NCI-H345 treated with DMSO at 0.1 percent for 48 hours (cell line): ENCODE measurements around the gene PIN4.
"Not testable (repeated sequence)": the region's sequence is repeated elsewhere in the genome, so short reads cannot be mapped to it uniquely, and the experiment has no call there.

Experiments
- DNase-seq: peaks from one replicate; lab custom pipeline; 2025; ENCODE audit not compliant: unreplicated experiment; lab: John Stamatoyannopoulos, UW

PIN4 gene

DNA sequence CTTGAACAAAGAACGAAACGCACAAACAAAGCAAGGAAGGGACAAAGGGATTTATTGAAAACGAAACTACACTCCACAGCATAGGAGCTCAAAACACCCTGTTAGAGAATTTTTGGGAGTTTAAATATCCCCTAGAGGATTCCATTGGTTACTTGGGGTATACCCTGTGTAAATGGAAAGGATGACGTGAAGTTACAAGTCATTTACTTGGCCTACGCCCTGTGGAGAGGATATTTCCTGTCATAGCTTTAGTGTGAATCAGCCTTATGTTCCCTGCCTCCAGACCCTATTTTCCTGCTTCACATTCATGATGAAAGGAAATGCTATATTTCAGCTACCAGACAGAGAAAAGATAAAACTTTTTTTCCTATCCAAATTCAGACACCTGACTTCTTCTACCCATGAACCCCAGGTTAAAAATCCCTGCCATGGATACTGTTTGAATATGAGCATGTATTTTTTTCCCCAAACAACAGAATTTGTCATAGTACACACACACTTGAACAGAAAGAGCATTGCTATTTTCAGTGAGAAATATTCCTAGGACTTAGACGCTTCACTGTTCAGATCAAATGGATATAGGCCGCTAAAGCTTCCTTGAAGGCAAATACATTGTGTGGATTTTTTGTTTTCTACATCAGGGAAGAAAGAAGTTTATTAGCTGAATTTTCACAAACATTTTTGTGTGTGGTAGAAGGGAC is 20.4 kb downstream of the PIN4 start:
- DNase-seq, result no peak

DNA sequence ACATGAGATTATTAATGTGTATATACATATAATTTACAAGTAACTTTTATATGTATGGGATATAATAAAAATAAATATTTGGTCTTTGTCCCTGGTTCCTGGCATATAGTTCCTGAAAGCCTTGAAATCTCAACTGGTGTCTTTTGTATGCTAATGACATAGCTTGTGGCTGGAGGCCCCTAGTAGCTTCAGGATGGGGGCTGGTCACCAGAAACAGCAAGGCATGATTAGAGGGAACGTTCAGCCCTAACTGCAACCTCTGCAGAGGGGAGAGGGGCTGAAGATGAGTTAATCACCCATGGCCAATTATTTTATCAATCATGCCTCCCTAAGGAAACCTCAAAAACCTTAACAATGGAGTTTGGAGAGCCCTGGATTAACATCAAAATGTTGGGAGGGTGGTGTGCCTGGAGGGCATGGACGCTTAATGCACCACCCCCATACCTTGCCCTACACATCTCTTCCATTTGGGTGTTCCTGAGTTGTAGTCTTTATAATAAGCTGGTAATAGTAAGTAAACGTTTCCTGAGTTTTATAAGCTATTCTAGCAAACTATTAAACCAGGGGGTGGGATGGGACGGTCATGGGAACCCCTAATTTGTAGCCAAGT is 21.3 kb downstream of the PIN4 start:
- no peak for DNase-seq

DNA sequence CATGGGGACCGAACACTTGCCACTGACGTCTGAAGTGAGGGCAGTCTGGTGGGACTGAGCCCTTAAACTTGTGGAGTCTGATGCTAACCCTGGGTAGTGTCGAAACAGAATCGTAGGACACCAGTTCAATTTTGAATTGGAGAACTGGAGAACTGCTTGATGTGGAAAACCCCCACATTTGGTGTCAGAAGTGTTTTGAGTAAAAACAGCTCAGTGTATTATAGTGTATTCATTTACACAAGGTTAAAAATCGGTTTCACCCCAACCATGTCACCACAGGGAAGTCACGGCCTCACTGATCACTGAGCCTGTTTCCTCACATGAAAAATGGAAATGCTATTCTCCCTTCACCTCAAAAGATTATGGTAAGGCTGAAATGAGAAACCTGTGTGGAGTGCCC is 21.9 kb downstream of the PIN4 start:
- DNase-seq, result no peak

DNA sequence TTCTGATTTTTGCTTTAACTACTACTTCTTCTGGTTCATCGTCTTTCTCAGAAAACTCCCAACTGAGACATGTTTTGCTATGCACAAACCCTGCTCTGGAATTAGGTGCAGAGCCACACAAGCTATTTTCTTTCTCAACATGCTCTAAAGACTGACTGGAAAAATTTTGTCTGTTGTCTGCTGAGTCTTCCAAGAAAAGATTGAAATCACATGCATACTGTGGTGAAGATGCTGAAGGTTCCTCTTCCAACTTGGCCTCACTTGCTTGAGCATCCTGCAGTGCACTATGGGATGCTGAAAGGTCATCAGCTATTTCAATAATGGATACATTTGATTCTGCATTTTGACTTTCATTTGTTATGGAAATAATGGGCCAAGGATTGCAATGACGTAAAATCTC is 24.1 kb downstream of the PIN4 start:
- no peak for DNase-seq

DNA sequence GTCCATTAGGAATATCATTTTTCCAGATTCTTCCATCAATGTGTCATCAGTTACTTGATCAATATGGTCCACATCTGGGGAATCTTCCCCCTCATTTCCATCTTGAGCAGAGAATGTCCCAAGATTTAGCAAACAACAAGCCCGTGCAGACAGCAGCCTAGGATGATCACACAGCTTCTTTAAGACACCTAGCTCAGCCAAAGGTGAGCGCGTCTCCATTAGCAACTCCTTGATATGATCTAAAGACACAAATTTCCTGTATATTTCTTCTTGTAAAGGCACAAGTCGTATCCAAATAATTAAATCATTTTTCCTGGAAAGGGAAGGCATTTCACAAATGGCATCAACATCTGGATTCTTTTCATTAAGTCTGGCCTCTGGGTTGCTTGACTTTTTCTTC is 25.8 kb downstream of the PIN4 start:
- DNase-seq, result no peak

GRCh38 chrX:72208126-72208800 is 26.7 kb downstream of the PIN4 start:
- no peak for DNase-seq

DNA sequence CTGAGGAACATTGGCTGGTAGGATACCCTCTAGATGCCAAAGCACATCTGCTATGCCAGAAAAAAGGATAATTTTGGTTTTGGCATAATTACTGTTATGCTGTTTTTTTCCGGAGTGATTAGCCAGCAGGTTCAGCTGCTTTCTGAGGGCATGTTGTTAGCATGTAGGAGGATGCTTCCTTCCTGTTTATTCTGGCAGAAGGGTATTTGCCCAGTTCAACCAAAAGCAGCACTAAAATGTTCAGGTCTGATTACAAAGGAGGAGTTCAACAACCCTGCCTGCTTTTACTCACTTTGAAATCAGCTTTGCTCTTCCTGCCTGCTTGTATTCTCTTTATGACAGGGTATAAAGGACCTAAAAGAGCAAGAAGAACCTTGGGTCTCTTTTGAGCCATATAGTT is 35.4 kb downstream of the PIN4 start:
- no peak for DNase-seq

- not testable (repeated sequence) for DNase-seq
These were observed 38.8 kb downstream of the PIN4 start for GRCh38 chrX:72220375-72220774.

DNA sequence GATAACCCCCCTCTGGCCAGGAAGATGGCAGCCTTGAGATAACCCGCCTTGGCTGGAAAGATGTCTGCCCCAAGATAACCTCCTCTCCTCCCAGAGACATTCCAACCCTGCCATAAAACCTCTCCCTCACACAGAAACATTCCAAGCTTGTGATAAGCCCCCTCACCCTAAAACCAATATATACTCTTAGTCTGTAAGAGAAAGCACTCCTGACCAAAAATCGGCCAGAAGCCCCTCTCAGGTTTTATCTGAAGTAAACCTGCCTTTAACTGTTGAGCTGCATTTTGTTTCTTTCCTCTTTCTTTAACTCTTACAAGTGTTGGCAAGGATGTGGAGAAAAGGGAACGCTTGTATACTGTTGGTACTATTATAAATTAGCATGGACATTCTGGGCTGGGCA is 48.7 kb downstream of the PIN4 start:
- DNase-seq, result no peak

DNA sequence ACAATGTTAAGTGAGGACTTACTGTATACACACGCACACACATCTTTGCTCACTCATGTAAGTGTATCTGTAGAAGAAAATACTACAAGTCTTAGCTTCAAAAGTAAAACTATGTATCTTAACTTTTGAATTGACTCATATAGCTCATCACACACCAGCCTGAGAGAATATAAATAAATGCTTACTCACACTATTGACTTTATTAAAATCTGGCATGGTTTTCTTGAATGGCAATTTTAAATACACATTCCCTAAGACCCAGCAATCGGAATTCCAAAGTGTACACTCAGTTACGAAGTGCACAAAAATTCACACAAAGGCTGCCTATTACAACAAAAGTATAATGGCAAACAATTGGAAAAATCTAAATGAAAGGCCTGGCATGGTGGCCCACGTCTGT is 55.3 kb downstream of the PIN4 start:
- DNase-seq, result no peak

- DNase-seq, result no peak
These were observed 56.6 kb downstream of the PIN4 start for GRCh38 chrX:72238183-72238582.

DNA sequence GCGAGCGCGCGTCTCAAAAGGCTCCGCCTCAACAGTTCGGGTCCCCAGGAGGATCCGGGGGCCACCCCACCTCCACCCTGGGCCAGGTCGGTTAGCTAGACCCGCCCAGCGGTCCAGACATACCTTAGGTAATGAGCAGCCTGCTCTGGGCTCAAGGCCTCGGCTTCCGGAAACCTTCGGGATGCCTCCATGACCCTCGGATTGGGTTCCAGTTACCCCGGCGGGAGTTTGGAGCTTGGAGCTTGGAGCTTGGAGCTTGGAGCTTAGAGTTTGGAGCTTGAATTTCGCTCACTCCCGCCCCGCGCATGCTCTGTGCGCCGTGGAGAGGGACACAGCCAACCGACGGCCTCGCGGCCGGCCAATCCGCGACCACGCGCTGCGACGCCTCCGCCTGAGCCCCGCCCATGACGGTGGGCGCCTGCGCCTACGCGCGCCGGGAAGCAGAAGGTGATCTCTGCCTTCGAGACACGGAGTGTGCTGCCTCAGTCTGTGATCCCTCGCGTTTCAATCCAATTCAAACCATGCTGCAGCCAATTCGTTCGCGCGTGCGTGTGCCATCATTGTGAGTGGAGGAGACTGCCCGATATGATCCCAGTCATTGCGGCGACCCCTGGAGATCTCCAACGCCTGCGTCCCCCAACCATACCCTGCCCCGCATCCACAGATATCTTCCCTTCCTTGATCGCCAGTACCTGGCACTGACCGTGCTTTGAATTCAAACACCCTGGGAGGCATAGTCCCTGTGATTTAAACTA is 57.3 kb downstream of the PIN4 start, which contains the start of gene ERCC6L:
Gene ERCC6L (minus strand): TSS at position 307 of the 755 bp plus-strand sequence. CDS start 116 bp downstream, at position 191.
- peak; percentile 69 for DNase-seq

GRCh38 chrX:72240976-72241375 is 59.4 kb downstream of the PIN4 start:
- DNase-seq, result no peak

DNA sequence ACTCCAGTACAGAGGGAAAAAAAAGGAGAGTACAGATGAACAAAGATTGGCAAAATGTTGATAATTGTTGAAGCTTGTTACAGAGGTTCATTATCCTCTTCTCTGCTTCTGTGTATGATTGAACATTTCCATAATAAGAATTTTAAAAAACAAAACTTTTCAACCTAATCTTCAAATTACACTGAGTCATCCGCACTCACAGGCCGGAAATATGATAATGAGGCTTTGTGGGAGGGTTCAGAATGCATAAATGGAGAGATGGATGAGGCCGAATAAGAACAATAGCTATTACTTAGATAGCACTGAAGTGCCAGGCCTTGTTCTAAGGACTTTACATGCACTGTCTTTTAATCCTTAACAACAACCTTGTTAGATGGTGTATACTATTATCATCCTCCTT is 61.9 kb downstream of the PIN4 start:
- DNase-seq, result no peak

DNA sequence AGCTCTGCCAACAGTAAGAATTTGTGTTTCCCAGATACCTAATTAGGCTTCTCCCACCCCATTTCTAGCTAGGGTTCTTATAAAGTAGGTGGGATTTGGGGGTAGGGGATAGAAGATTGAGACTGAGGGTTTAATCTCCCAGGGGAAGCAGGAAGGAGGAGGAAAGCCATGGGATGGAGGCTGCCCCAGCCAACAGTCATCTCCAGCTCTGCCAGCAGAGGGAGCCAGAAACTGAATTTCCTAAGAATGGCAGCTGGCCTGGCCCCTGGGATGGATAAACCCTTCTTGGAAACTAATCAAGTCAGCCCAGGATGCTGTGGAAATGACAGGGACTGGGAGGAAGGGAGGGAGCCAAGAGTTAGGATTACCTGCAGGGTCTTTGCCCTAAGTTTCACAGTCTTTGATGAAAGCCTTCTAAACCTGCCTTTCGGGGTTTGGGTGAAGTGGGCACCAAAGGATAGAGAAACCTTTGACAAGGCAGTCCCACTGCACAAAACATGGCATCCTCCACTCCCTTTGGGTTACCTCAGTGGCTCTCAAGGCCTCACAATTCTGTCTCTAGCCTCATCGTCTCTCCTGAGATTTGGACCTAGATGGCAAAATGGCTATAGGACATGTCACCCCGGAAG is 64.0 kb downstream of the PIN4 start:
- DNase-seq, result peak; percentile 19

GRCh38 chrX:72247206-72247942 is 65.8 kb downstream of the PIN4 start:
- no peak for DNase-seq
